LNCaP clone FGC (cell line): ENCODE data around the gene ADGRV1.

Experiments used
- DNase-seq: peaks from one replicate; pipeline ENCODE4 v3.0.0-alpha.2; 2011; ENCODE audit warnings: low read depth
- H3K4me3 ChIP-seq: 2 replicates; pipeline ENCODE4 v1.5.1; 2011; ENCODE audit warnings: mild to moderate bottlenecking, low read depth, low read length, control low read depth
- CTCF ChIP-seq: IDR thresholded peaks from 2 replicates; pipeline ENCODE4 v1.5.1; 2012; ENCODE audit warnings: mild to moderate bottlenecking; ENCODE audit not compliant: control insufficient read depth, insufficient read depth; ENCODE audit errors: extremely low read depth

Gene ADGRV1

GRCh38 chr5:91139572-91140200, 581.1 kb downstream of the ADGRV1 start:
- H3K4me3 ChIP-seq = no peak overlapping the region
- no peak for TF ChIP-seq CTCF
- DNase-seq = no peak

- no peak for TF ChIP-seq CTCF
- no peak overlapping the region for H3K4me3 ChIP-seq
- DNase-seq = no peak
These were observed 582.1 kb downstream of the ADGRV1 start for GRCh38 chr5:91140657-91141056.

- DNase-seq = no peak
- no peak overlapping the region for H3K4me3 ChIP-seq
- no peak for TF ChIP-seq CTCF
These were observed 583.0 kb downstream of the ADGRV1 start for GRCh38 chr5:91141642-91142041.

- no peak overlapping the region for H3K4me3 ChIP-seq
- no peak for TF ChIP-seq CTCF
- no peak for DNase-seq
These were observed 583.8 kb downstream of the ADGRV1 start for GRCh38 chr5:91142386-91142785.

GRCh38 chr5:91142819-91143218, 584.2 kb downstream of the ADGRV1 start:
- no peak overlapping the region for H3K4me3 ChIP-seq
- DNase-seq = no peak
- no peak for TF ChIP-seq CTCF

GRCh38 chr5:91143840-91144239, 585.2 kb downstream of the ADGRV1 start:
- no peak for DNase-seq
- TF ChIP-seq CTCF = no peak
- H3K4me3 ChIP-seq = no peak overlapping the region
